Measurements from ENCODE around the gene PINK1. TPM values are rescaled to one million over a fixed set of nuclear protein-coding genes. Genes with fewer than 3 reads are reported as not detected.

PINK1 gene
- total RNA-seq, 1 donor from 2014 or later: 62.5 TPM

DNA sequence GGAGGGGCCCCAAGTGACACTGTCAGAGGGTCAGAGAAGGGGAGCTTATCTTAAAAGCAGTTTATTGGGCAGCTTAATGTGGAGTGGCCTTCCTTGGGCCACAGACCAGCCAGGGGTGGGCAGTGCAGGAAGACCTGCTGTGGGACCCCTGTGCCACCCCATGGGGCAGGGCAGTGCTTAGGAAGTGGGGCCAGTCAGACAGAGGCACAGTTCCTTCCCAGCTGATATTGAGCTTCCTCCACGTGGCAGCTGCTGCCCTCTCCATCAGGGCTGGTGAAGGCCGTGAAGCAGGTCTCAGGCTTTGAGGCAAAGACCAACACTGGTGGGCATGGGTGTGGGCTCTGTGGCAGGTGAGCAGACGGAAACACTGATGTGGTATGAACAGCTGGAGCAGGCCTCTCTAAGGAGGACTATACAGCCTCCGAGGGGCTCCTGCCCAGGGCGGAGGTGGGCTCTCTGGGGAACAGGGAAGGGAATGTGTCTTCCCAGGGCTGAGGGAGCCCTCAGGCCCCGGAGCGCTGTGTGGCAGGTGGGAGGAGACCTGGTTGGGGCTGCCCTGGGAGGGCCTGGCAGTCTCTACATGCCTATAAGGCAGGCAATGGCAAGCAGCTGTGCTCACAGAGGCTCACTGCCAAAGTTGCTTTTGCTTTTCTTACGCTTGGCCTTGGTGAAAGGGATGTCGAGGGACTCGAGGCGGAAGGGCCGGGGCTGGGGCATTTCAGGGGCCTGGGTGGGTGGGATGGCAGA, 30.9 kb downstream of the PINK1 start:
- Histone ChIP-seq H3K36me3 (peaks cover 4% of the 10 kb centered on the region), H3K27me3 (no peaks in the 10 kb centered on the region), H3K27ac (no peak overlapping the region), H3K9me3 (no peaks in the 10 kb centered on the region), H3K4me1 (peaks cover 17% of the 10 kb centered on the region), H3K4me3 (no peak overlapping the region)
- DNase-seq (no peak), ATAC-seq (no peak)
- TF ChIP-seq, protein P1, sequence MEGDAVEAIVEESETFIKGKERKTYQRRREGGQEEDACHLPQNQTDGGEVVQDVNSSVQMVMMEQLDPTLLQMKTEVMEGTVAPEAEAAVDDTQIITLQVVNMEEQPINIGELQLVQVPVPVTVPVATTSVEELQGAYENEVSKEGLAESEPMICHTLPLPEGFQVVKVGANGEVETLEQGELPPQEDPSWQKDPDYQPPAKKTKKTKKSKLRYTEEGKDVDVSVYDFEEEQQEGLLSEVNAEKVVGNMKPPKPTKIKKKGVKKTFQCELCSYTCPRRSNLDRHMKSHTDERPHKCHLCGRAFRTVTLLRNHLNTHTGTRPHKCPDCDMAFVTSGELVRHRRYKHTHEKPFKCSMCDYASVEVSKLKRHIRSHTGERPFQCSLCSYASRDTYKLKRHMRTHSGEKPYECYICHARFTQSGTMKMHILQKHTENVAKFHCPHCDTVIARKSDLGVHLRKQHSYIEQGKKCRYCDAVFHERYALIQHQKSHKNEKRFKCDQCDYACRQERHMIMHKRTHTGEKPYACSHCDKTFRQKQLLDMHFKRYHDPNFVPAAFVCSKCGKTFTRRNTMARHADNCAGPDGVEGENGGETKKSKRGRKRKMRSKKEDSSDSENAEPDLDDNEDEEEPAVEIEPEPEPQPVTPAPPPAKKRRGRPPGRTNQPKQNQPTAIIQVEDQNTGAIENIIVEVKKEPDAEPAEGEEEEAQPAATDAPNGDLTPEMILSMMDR (IDR thresholded peaks at IDR 0.05): no peak
- intact Hi-C loops (cut with DNase I): no loop called here

DNA sequence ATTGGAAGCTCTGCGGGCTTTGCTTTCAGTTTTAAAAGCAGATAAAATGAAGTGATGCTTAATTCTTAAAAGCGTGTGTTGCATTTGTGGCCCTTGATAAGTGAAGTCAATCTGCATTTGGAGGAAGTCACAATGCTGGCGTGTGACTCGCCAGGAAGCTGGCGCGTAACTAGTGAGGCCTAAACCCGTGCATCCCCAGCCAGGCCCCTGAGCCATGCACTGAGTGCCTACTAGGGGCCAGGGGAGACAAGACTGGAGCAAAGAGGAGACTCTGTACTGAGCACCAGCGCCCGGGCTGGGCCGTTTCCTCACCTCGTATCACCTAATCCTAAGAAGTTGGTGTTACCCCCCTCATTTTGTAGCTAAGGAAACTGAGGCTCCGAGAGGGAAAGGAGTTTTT, 32.5 kb downstream of the PINK1 start:
- TF ChIP-seq, protein P1 (IDR thresholded peaks at IDR 0.05): no peak
- Histone ChIP-seq H3K4me1 (peaks cover 4% of the 10 kb centered on the region), H3K36me3 (no peaks in the 10 kb centered on the region), H3K9me3 (no peaks in the 10 kb centered on the region), H3K27ac (peak overlapping the region; percentile 7), H3K4me3 (no peak overlapping the region), H3K27me3 (no peaks in the 10 kb centered on the region)
- intact Hi-C loops (cut with DNase I): no loop called here
- no peak for DNase-seq
- ATAC-seq: no peak

DNA sequence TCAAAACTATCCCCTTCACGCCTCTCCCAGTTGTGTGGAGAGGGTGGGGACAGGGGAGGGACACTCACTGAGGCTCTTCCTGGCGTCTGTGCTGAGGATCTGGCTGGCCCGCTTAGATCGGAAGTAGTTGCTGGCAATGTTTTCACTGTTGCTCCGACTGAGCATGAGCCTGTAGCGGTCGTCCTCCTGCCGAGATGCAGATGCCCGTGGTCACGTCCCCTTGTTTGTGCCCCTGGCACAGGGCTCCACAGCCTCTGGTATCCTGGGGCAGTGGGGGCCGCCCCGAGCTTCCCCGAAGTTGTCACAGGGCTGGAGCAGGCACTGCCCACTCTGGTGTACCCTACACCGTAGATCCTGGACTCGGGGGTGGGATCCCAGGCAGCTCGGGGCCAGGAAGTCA, 32.9 kb downstream of the PINK1 start:
- H3K27me3 ChIP-seq: no peaks in the 10 kb centered on the region
- DNase-seq: no peak
- H3K27ac ChIP-seq: peak overlapping the region; percentile 7
- no peak overlapping the region for H3K4me3 ChIP-seq
- no peaks in the 10 kb centered on the region for H3K9me3 ChIP-seq
- no peak for ATAC-seq
- H3K36me3 ChIP-seq: no peaks in the 10 kb centered on the region
- intact Hi-C loops (cut with DNase I): no loop called here
- TF ChIP-seq, protein P1 (IDR thresholded peaks at IDR 0.05): no peak
- peaks cover 4% of the 10 kb centered on the region for H3K4me1 ChIP-seq

DNA sequence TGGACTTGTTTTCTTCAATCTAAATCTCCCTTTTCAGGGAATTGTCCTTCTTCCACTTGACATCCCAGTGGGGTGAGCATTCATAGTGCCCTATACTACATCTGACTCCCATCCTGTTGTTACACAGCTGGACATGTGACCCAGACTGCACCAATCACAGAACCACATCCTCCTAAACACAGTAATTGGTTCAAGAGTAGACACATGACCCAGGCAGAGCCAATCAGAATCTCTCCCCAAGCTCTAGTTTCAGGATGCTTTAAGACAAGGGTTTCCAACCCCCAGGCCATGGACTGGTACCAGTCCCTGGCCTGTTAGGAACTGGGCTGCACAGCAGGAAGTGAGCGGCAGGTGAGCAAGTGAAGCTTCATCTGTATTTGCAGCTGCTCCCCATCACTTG, 33.5 kb downstream of the PINK1 start:
- TF ChIP-seq, protein P1 (IDR thresholded peaks at IDR 0.05): no peak
- DNase-seq: no peak
- Histone ChIP-seq H3K27ac (peak overlapping the region; percentile 7), H3K27me3 (no peaks in the 10 kb centered on the region), H3K4me3 (no peak overlapping the region), H3K4me1 (peaks cover 4% of the 10 kb centered on the region), H3K36me3 (no peaks in the 10 kb centered on the region), H3K9me3 (no peaks in the 10 kb centered on the region)
- no peak for ATAC-seq
- intact Hi-C loops (cut with DNase I): no loop called here

DNA sequence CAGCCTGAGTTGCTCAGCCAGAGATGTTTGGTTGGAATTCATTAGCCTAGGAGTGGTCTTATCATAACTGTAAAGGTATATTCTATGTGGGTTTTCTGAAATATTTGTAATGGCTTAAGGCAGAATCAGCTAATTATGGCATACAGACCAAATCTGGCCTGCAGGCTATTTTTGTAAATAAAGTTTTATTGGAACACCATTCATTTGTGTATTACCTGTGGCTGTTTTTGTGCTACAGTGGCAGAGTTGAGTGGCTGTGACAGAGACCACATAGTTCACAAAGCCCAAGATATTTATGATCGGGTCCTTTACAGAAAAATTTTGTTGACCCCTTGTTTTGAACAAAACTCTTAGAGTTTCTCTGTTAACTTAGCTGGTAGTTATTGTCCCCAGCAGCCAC, 35.3 kb downstream of the PINK1 start:
- H3K27ac ChIP-seq: no peak overlapping the region
- no peak for ATAC-seq
- H3K36me3 ChIP-seq: no peaks in the 10 kb centered on the region
- no peaks in the 10 kb centered on the region for H3K4me1 ChIP-seq
- no peaks in the 10 kb centered on the region for H3K27me3 ChIP-seq
- H3K4me3 ChIP-seq: no peak overlapping the region
- no peaks in the 10 kb centered on the region for H3K9me3 ChIP-seq
- TF ChIP-seq, protein P1 (IDR thresholded peaks at IDR 0.05): no peak
- intact Hi-C loops (cut with DNase I): no loop called here
- DNase-seq: no peak
